NCI-H1694 (cell line): Measurements from ENCODE around the gene SRA1.
"Not testable (repeated sequence)": the region's sequence is repeated elsewhere in the genome, so short reads cannot be mapped to it uniquely, and the experiment has no call there.

ENCODE experiments used
- DNase-seq: peaks from one replicate; lab custom pipeline; 2025; lab: John Stamatoyannopoulos, UW

Gene SRA1

DNA sequence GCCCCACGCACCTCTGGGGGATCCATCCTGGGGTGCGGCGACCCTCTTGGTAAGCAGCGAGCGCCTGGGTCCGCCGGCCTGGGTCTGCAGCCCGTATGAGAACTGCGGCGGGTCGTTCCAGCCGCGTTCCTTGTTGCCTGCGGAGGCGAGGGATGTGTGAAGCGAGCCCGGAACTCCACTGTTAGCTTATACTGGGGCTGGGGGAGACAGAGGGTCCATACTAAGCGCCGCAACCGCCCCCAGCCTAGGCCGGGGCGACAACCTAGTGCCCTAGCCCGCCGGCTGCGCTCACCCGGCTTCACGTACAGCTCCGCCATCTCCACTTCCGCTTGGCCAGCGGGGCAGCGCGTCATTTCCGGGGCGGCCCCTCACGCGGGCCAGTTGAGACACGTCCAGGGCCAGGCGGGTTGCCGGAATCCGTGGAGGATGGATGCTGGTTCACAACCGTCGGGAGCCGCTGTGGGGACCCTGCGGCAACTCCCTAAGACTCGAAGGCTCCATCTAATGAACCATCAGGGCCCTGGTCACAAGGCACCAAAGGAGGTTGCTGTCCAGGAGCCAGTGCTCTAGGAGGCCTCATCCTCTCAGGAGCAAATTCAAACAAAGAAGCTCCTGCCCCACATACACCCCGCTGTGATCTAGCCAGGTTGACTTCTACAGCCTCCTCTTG lies at the start of gene SRA1:
Gene SRA1 (minus strand): TSS at position 338 of the 670 bp plus-strand sequence. CDS start 21 bp downstream, at position 317.
- peak; percentile 65 for DNase-seq

- DNase-seq: no peak
Observed at GRCh38 chr5:140607031-140607430, 49.8 kb upstream of the SRA1 start.

DNA sequence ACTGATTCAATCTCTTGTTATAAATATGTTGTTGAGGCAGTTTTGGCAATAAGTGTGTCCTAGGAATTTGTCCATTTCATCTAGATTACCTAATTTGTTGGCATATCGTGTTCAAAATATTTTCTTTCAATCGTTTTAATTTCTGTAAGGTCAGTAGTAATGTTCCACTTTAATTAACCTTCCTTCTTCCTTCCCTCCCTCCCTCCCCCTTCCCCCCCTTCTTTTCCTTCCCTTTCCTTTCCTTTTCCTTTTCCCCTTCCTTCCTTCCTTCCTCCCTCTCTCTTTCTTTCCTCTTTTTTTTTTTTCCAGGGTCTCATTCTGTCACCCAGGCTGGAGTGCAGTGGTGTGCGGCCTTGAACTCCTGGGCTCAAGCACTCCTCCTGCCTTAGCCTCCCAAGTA lies 48.6 kb upstream of the SRA1 start:
- DNase-seq: no peak

DNA sequence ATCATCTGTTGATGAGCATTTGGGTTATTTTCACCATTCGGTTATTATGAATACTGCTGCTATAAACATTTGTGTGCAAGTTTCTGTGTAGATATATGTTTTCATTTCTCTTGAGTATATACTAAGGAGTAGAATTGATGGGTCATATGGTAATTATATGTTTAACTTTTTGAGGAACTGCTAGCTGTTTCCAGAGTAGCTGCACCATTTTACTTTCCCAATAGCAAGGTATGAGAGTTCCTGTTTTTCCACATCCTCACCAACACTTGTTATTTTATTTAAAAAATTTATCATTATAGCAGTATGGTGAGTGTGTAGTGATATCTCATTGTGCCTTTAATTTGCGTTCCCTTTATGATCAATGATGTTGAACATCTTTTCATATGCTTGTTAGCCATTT lies 46.5 kb upstream of the SRA1 start:
- DNase-seq: no peak

GRCh38 chr5:140603446-140603698 lies 46.1 kb upstream of the SRA1 start:
- not testable (repeated sequence) for DNase-seq

GRCh38 chr5:140602147-140602546 lies 44.9 kb upstream of the SRA1 start:
- no peak for DNase-seq

- DNase-seq: no peak
Observed at GRCh38 chr5:140600096-140600495, 42.8 kb upstream of the SRA1 start.

DNA sequence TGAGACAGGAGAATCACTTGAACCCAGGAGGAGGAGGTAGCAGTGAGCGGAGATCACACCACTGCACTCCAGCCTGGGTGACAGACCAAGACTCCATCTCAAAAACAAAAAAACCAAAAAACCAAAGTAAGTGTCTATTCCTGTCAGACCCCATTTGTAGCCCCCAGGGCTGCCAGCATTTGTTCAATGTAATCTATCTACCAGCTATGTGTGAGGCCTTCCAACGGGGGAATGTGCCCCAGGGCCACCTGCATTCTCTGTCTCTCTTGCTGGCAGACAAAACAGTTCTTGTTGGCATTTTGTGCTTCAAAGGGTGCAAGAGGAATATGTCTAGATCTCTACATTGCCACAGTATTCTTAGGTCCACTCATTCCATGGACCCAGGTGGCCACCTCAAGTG lies 41.6 kb upstream of the SRA1 start:
- DNase-seq: no peak

- no peak for DNase-seq
Observed at GRCh38 chr5:140596321-140596741, 39.1 kb upstream of the SRA1 start.

DNA sequence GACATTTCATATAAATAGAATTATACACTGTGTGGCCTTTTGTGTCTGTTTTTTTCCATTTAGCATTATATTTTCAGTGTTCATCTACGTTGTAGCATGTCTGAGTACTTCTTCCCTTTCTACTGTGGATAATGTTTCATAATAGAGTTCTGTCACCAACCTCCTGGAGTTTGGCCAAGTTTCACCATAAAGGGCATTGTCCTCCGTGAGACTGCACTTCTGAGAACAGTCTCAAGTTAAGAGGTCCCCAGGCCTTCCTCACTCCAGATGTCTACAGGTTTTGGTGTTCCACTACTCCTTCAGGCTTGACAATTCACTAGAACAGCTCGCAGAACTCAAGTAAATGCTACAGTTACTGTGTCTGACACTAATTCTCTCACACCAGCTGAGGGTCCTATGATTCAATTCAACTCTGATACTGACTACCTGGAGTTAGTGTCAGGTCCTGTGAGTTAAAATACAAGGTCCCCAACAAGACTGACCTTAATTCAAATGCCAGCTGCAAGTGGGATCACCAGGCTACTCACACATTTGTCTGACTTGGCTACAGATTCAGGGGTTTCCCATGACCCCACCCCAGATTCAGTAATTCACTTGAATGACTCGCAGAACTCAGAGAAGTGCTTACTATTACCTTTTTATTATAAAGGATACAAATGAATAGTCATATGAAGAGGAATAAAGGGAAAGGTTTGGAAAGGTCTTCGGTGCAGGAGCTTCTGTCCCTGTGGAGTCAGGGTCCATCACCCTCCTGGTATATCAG lies 38.4 kb upstream of the SRA1 start:
- DNase-seq: no peak

DNA sequence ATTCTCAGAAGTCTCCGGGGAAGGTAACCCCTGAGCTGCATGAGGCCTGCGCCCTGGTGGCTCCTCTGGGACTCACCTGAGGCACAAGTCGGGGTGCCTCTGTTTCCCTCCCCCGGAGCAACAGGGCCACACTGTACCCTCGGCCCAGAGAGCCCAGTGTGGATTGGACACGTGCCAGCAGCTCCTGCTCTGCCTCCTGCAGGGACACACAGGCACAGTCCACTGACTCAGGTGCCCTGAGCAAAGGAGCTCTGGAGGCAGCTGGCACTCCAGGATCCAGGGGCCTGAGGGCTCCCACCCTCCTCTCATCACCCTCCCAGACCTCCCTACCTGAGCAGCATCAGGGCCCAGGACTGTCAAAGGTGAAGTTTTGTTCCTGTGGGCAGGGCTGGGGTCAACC lies 36.9 kb upstream of the SRA1 start:
- no peak for DNase-seq

GRCh38 chr5:140593070-140593469 lies 35.8 kb upstream of the SRA1 start:
- DNase-seq: not testable (repeated sequence)

DNA sequence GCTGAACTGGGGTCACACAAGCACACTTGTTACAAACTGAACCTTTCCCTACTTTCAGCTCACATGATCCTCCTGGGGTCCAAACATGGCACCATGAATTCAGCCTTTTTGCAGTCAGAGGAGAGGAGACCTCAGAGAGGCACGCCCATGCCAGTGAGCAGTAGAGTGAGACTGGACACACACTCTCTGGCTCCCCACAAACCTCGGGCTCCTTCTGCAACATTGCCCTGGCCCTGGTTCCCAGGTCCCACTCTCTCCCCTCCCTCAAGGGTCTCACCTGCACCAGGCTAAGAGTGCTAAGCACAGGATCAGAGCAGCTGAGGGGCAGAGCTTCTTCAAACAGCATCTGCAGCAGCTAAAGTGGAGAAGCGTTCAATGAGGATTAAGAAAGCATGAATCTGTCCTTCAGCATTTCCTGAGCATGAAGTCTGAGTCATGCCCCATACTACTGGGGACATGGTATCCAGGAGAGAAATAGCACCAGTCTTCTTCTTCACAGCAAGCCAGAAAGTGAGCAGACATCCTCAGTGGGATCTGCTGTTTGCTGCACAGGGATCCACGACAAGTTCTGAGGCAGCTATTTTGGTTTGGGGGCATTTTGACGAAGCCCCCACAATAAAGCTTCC lies 34.6 kb upstream of the SRA1 start:
- DNase-seq: no peak

- DNase-seq: no peak
Observed at GRCh38 chr5:140590861-140591260, 33.6 kb upstream of the SRA1 start.

DNA sequence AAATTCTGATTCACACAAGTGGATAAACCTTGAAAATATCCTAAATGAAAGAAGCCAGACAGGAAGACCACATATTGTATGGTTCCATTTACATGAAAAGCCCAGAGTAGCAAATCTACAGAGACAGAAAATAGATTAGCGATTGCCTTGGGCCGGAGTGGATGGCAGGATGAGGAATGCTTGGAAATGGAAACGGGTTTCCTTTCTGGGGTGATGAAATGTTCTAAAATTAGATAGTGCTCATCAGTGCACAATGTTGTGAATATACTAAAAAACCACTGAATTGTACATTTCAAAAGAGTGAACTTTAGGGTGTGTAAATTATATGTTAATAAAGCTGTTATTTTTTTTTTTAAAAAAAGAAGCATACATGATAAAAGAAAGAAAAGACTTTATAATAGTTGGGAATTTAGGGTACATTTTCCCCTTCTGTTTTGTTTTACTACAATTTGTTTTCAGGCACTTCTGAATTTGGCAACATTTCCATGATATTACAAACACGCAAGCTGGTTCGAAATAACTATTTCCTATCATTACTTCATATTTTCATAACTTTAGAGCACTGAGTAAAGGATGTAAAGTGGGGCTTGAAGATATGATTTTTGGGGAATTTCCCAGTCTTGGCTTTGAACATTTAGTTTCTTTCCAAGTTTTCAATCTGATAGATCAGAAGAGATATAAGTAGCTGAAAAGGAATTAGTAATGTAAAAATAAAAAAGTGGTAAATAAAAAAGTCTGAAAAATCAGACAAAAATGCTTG lies 31.2 kb upstream of the SRA1 start:
- no peak for DNase-seq

DNA sequence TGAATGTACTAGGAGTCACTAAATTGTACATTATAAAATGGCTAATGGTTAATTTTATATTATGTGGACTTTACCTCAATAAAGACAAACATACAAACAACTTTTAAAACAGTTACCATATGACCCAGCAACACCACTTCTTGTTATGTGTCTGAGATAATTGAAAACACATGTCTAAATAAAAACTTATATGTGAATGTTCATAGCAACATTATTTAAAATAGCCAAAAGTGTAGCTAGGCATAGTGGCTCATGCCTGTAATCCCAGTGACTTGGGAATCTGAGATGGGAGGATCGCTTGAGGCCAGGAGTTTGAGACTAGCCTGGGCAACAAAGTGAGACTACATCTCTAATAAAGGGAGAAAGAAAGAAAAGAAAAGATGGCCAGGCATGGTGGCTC lies 30.2 kb upstream of the SRA1 start:
- DNase-seq: no peak

GRCh38 chr5:140579188-140579747 lies 22.0 kb upstream of the SRA1 start:
- not testable (repeated sequence) for DNase-seq

DNA sequence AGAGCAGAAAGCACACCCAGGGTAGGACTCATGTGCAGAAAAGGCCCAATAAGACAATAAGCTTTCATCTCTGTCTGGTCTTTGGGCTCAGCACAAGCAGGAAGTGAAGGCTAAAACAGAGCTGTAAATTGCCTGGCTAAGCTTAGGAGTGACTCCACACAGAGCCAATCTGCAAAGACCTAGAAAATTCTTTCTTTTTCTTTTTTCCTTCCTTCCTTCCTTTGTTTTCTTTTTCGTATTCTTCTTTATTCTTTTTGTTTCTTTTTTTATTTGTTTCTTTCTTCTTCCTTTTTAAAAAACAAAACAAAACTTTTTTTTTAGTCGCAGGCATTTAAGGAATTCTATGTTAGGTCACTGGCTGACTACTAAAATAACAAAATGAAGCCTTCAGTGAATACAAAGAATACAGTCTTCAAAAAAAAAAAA lies 19.5 kb upstream of the SRA1 start:
- no peak for DNase-seq

- no peak for DNase-seq
Observed at GRCh38 chr5:140575309-140575708, 18.0 kb upstream of the SRA1 start.

DNA sequence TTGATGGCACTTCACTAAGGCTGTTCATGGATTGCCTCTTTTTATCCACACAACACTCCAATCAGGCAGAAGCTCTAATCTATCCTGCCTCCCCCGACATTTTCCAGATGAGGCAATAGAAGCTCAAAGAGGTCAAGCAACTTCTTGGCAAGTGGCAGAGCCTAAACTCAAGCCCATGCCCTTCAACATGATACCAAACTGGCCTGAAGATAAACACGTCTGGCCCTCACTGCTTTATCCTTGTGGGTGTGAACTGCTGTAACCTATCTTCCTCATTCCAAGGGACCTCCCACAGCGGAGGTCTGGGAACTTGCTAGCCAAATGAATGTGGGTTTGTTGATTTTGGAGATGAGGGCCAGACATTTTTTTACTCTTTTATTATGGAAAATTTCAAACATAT lies 16.9 kb upstream of the SRA1 start:
- DNase-seq: no peak

- no peak for DNase-seq
Observed at GRCh38 chr5:140573683-140574082, 16.4 kb upstream of the SRA1 start.

GRCh38 chr5:140571105-140571504 lies 13.8 kb upstream of the SRA1 start:
- DNase-seq: no peak
